Duodenal mucosa (tissue), 2 donors: ENCODE results near the gene GPR160.

ENCODE experiments used
- H3K27ac ChIP-seq: one replicate; pipeline ENCODE4 v1.7.0; 2013; ENCODE audit warnings: low read depth, low read length
- H3K27me3 ChIP-seq, 2 donors: one replicate each; pipeline ENCODE4 v1.7.0; 2013; ENCODE audit warnings: low read length in 2 of 2, control low read depth in 1 of 2; ENCODE audit not compliant: insufficient read depth in 2 of 2, control insufficient read depth in 1 of 2
- H3K36me3 ChIP-seq, 2 donors: one replicate each; pipeline ENCODE4 v1.7.0; 2013; ENCODE audit warnings: low read length in 2 of 2, control low read depth in 1 of 2; ENCODE audit not compliant: insufficient read depth in 2 of 2, control insufficient read depth in 1 of 2
- H3K4me1 ChIP-seq, 2 donors: one replicate each; pipeline ENCODE4 v1.7.0; 2013; ENCODE audit warnings: low read length in 2 of 2, control low read depth in 1 of 2; ENCODE audit not compliant: insufficient read depth in 2 of 2, control insufficient read depth in 1 of 2
- H3K4me3 ChIP-seq, 2 donors: one replicate each; pipeline ENCODE4 v1.7.0; 2013; ENCODE audit warnings: low read length in 2 of 2, low read depth in 1 of 2
- H3K9ac ChIP-seq, 2 donors: one replicate each; pipeline ENCODE4 v1.7.0; 2013; ENCODE audit warnings: low read length in 2 of 2, low read depth in 1 of 2
- H3K9me3 ChIP-seq, 2 donors: one replicate each; pipeline ENCODE4 v1.7.0; 2013; ENCODE audit warnings: low read length in 2 of 2, control low read depth in 1 of 2; ENCODE audit not compliant: control insufficient read depth in 1 of 2

GPR160 gene

GRCh38 chr3:170081079-170081741, 43.4 kb downstream of the GPR160 start:
- Histone ChIP-seq H3K27ac (no peak overlapping the region), H3K9ac (no peak overlapping the region), H3K27me3 (no peaks in the 10 kb centered on the region)

GRCh38 chr3:170083343-170083742, 45.5 kb downstream of the GPR160 start:
- Histone ChIP-seq H3K9ac (no peak overlapping the region), H3K4me1 (peaks cover 10 to 20% of the 10 kb centered on the region in 2 donors), H3K9me3 (no peaks in the 10 kb centered on the region), H3K36me3 (peaks cover 21 to 27% of the 10 kb centered on the region in 2 donors), H3K4me3 (no peak overlapping the region), H3K27ac (no peak overlapping the region), H3K27me3 (no peaks in the 10 kb centered on the region)

More at GRCh38 chr3:170081079-170081741, 43.4 kb downstream of the GPR160 start:
- H3K4me3 ChIP-seq, result no peak overlapping the region
- H3K9me3 ChIP-seq, result no peaks in the 10 kb centered on the region
- peaks cover 19 to 24% of the 10 kb centered on the region in 2 donors for H3K36me3 ChIP-seq
- H3K4me1 ChIP-seq, result peaks cover 19 to 29% of the 10 kb centered on the region in 2 donors

GRCh38 chr3:170085396-170085795, 47.6 kb downstream of the GPR160 start:
- Histone ChIP-seq H3K4me1 (peaks cover 0 to 2% of the 10 kb centered on the region in 2 donors), H3K27me3 (no peaks in the 10 kb centered on the region), H3K36me3 (peaks cover 21% of the 10 kb centered on the region in 2 donors), H3K9ac (no peak overlapping the region), H3K27ac (no peak overlapping the region), H3K4me3 (no peak overlapping the region), H3K9me3 (no peaks in the 10 kb centered on the region)

DNA sequence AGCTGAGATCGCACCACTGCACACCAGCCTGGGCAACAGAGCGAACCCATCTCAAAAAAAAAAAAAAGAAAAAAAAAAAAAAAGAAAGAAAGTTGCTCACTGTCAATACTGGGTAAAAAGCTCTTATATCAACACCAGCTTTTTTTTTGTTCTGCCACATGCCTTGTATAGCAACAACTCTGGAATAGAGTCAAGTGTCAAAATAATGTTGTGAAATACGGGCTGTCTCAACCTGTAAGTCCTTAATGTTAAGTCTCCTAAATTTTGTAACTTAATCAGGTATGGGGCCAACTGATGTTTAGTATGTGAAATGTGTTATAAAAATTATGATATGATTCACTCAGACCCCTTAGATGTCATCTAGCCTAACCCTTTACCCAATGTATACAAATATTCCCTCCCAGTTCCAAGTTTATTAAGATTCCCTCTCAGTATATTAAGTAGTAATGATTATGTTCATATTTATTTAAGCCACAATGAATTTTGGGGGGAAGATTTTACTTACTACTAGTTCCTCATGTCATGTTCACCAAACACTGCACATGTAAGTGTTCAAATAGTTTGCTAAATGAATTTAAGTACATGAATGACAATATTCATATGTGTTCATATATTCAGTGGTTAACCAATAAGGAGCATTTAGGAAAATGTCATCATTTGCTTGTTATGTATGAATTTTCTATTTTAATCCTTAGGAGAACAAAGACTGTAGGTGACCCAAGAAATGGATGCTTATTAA, 52.2 kb downstream of the GPR160 start:
- H3K9me3 ChIP-seq, result no peaks in the 10 kb centered on the region
- peaks cover 15 to 29% of the 10 kb centered on the region in 2 donors for H3K36me3 ChIP-seq
- H3K4me1 ChIP-seq, result no peaks in the 10 kb centered on the region
- H3K27me3 ChIP-seq, result no peaks in the 10 kb centered on the region
- H3K4me3 ChIP-seq, result no peak overlapping the region
- no peak overlapping the region for H3K27ac ChIP-seq
- no peak overlapping the region for H3K9ac ChIP-seq

- no peaks in the 10 kb centered on the region for H3K4me1 ChIP-seq
- no peaks in the 10 kb centered on the region for H3K27me3 ChIP-seq
- H3K9me3 ChIP-seq, result no peaks in the 10 kb centered on the region
- no peak overlapping the region for H3K27ac ChIP-seq
- H3K9ac ChIP-seq, result no peak overlapping the region
- H3K36me3 ChIP-seq, result peaks cover 13 to 27% of the 10 kb centered on the region in 2 donors
- H3K4me3 ChIP-seq, result no peak overlapping the region
Observed at GRCh38 chr3:170090601-170090981, 52.8 kb downstream of the GPR160 start.

GRCh38 chr3:170092907-170093306, 55.1 kb downstream of the GPR160 start:
- no peaks in the 10 kb centered on the region for H3K9me3 ChIP-seq
- H3K4me3 ChIP-seq, result no peak overlapping the region
- H3K4me1 ChIP-seq, result no peaks in the 10 kb centered on the region
- no peak overlapping the region for H3K27ac ChIP-seq
- H3K27me3 ChIP-seq, result no peaks in the 10 kb centered on the region
- H3K36me3 ChIP-seq, result peaks cover 4 to 36% of the 10 kb centered on the region in 2 donors
- no peak overlapping the region for H3K9ac ChIP-seq

DNA sequence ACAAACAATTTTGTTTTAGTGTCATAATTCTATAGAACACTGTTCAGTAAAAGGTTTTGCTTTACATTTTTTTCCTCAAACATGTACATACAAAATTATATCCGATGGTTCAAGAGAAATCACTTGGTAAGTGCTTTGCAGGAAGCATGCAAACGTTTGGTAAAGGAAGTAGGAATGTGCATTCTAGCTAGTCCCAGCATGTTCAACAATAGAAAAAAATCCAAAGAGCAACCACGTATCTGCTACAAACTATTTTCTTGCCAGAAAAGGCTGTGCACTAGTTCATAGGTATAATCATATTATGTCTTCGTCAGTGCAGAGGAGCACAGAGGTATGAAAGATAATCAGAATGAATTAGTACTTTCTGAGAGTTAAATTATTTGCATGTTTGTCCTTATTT, 58.0 kb downstream of the GPR160 start:
- no peaks in the 10 kb centered on the region for H3K9me3 ChIP-seq
- H3K36me3 ChIP-seq, result peaks cover 8 to 48% of the 10 kb centered on the region in 2 donors
- no peaks in the 10 kb centered on the region for H3K4me1 ChIP-seq
- no peak overlapping the region for H3K9ac ChIP-seq
- H3K27me3 ChIP-seq, result no peaks in the 10 kb centered on the region
- H3K4me3 ChIP-seq, result no peak overlapping the region
- no peak overlapping the region for H3K27ac ChIP-seq

GRCh38 chr3:170096342-170096741, 58.5 kb downstream of the GPR160 start:
- Histone ChIP-seq H3K4me3 (no peak overlapping the region), H3K36me3 (peaks cover 11 to 54% of the 10 kb centered on the region in 2 donors), H3K4me1 (no peaks in the 10 kb centered on the region), H3K9ac (no peak overlapping the region), H3K9me3 (no peaks in the 10 kb centered on the region), H3K27me3 (no peaks in the 10 kb centered on the region), H3K27ac (no peak overlapping the region)

DNA sequence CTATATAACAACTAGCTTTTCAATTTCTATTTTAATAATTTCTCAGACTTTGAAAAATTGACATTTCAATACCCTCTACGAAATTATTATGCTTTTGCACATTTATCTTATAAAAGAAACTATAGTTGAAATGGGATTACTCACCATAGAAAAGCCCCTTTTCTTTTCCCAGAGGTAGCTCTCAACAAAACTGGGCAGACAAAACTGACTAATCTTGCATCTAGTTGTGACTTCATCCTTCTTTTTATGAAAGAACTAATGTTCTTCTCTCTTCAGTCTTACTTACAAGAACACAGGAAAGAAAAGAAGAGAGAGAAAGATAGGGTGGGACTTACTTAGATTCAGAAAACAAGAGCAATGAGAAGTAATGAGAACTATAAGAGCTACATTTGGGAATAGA, 61.0 kb downstream of the GPR160 start:
- no peak overlapping the region for H3K9ac ChIP-seq
- H3K4me1 ChIP-seq, result no peaks in the 10 kb centered on the region
- no peaks in the 10 kb centered on the region for H3K9me3 ChIP-seq
- H3K27me3 ChIP-seq, result no peaks in the 10 kb centered on the region
- no peak overlapping the region for H3K4me3 ChIP-seq
- no peak overlapping the region for H3K27ac ChIP-seq
- H3K36me3 ChIP-seq, result peaks cover 22 to 61% of the 10 kb centered on the region in 2 donors

GRCh38 chr3:170100944-170101343, 63.1 kb downstream of the GPR160 start:
- Histone ChIP-seq H3K9ac (no peak overlapping the region), H3K4me1 (no peaks in the 10 kb centered on the region), H3K9me3 (no peaks in the 10 kb centered on the region), H3K36me3 (peaks cover 22 to 51% of the 10 kb centered on the region in 2 donors), H3K27ac (no peak overlapping the region), H3K4me3 (no peak overlapping the region), H3K27me3 (no peaks in the 10 kb centered on the region)
